Right atrium auricular region (tissue), 2 donors: ENCODE data around the gene KRTAP4-1. TPM values are rescaled to one million over a fixed set of nuclear protein-coding genes. Genes with fewer than 3 reads are reported as not detected.
"Not testable (repeated sequence)": the region's sequence is repeated elsewhere in the genome, so short reads cannot be mapped to it uniquely, and the experiment has no call there.

ENCODE experiments used
- DNase-seq: peaks from one replicate; pipeline ENCODE4 v3.0.0-alpha.2; 2019; ENCODE audit warnings: low spot score
- H3K27ac ChIP-seq, 2 donors: fragments of 200-600 bp; sonication (generic); 1 replicate in 1 of 2; 2 replicates in 1 of 2; pipeline ENCODE4 v1.5.1; 2016 to 2019
- H3K27me3 ChIP-seq, 2 donors: fragments of 200-600 bp; sonication (generic); one replicate each; pipeline versions ENCODE4 v1.5.1 to v1.6.0; 2017 to 2019
- H3K36me3 ChIP-seq: fragments of 200-600 bp; sonication (generic); one replicate; pipeline ENCODE4 v1.5.1; 2016
- H3K4me1 ChIP-seq, 2 donors: fragments of 200-600 bp; sonication (generic); one replicate each; pipeline versions ENCODE4 v1.5.1 to v1.6.0; 2017 to 2019
- H3K4me3 ChIP-seq, 2 donors: fragments of 200-600 bp; sonication (generic); 1 replicate in 1 of 2; 2 replicates in 1 of 2; pipeline ENCODE4 v1.5.1; 2017 to 2019; ENCODE audit warnings: mild to moderate bottlenecking in 1 of 2, moderate library complexity in 1 of 2
- H3K9me3 ChIP-seq, 2 donors: fragments of 200-600 bp; sonication (generic); one replicate each; pipeline ENCODE4 v1.5.1; 2019
- CTCF ChIP-seq, 2 donors: fragments of 200-600 bp; sonication (generic); IDR thresholded peaks; one replicate each; pipeline ENCODE4 v1.5.1; 2019; ENCODE audit warnings: antibody characterized with exemption in 2 of 2
- total RNA-seq, 2 donors: library from RNA; depleted of rRNA; stranded (reverse); fragments of >200 nt; gene quantifications; one replicate each; pipeline ENCODE4 v1.1.0, GENCODE V29; 2016

KRTAP4-1 gene
- not detected for total RNA-seq

- TF ChIP-seq CTCF (IDR thresholded peaks at IDR 0.05) = no peak
- no peak for DNase-seq
- H3K27me3 ChIP-seq = no peaks in the 10 kb centered on the region
- no peak within 1 kb of the TSS for H3K27ac ChIP-seq
- no peaks in the 10 kb centered on the region for H3K36me3 ChIP-seq
- H3K4me1 ChIP-seq = no peaks in the 10 kb centered on the region
- no peak within 1 kb of the TSS for H3K4me3 ChIP-seq
- no peaks in the 10 kb centered on the region for H3K9me3 ChIP-seq
Observed at GRCh38 chr17:41184480-41184961, at the start of gene KRTAP4-1. TSS of gene KRTAP4-1 (minus strand) at chr17:41184911. CDS start at chr17:41184854, 57 bp downstream.

- H3K27me3 ChIP-seq, DNase-seq, H3K9me3 ChIP-seq, H3K27ac ChIP-seq, H3K4me1 ChIP-seq, H3K4me3 ChIP-seq, H3K36me3 ChIP-seq: not testable (repeated sequence)
Observed at GRCh38 chr17:41232399-41233105, 47.8 kb upstream of the KRTAP4-1 start, which contains the start of gene KRTAP9-3. TSS of gene KRTAP9-3 (plus strand) at chr17:41232449. CDS start at chr17:41232502, 53 bp downstream.

GRCh38 chr17:41231731-41232130 is 47.0 kb upstream of the KRTAP4-1 start:
- TF ChIP-seq CTCF (IDR thresholded peaks at IDR 0.05) = no peak
- Histone ChIP-seq H3K4me3 (no peak overlapping the region), H3K27me3 (no peaks in the 10 kb centered on the region), H3K4me1 (no peaks in the 10 kb centered on the region), H3K27ac (no peak overlapping the region), H3K9me3 (no peaks in the 10 kb centered on the region), H3K36me3 (no peaks in the 10 kb centered on the region)
- DNase-seq = no peak

GRCh38 chr17:41230094-41230493 is 45.4 kb upstream of the KRTAP4-1 start:
- Histone ChIP-seq H3K36me3 (no peaks in the 10 kb centered on the region), H3K9me3 (no peaks in the 10 kb centered on the region), H3K4me3 (no peak overlapping the region), H3K4me1 (no peaks in the 10 kb centered on the region), H3K27ac (no peak overlapping the region), H3K27me3 (no peaks in the 10 kb centered on the region)
- TF ChIP-seq CTCF (IDR thresholded peaks at IDR 0.05) = no peak
- DNase-seq = no peak

GRCh38 chr17:41226598-41227095 is 41.9 kb upstream of the KRTAP4-1 start, which contains the start of gene KRTAP9-2:
TSS of gene KRTAP9-2 (plus strand) at chr17:41226648. CDS start at chr17:41226655, 7 bp downstream.
- DNase-seq, H3K9me3 ChIP-seq, H3K4me1 ChIP-seq, H3K4me3 ChIP-seq, H3K27ac ChIP-seq, H3K36me3 ChIP-seq, H3K27me3 ChIP-seq: not testable (repeated sequence)

- TF ChIP-seq CTCF (IDR thresholded peaks at IDR 0.05) = no peak
- H3K27ac ChIP-seq = no peak overlapping the region
- no peaks in the 10 kb centered on the region for H3K4me1 ChIP-seq
- H3K9me3 ChIP-seq = no peaks in the 10 kb centered on the region
- DNase-seq = no peak
- H3K4me3 ChIP-seq = no peak overlapping the region
- no peaks in the 10 kb centered on the region for H3K27me3 ChIP-seq
- H3K36me3 ChIP-seq = no peaks in the 10 kb centered on the region
Observed at GRCh38 chr17:41226051-41226450, 41.3 kb upstream of the KRTAP4-1 start.
